ACHN (cell line): Measurements from ENCODE around the gene EHD4.

Experiments used
- DNase-seq: peaks from one replicate; pipeline ENCODE4 v3.0.0-alpha.2; 2015
- in situ Hi-C: cut with HindIII; loops from 2 replicates; pipeline ENCODE4 v1.10.0; 2017; ENCODE audit warnings: low sequenced_read_pairs, low pct_ligation_motif_present, low pct_unique_long_range_greater_than_20kb

EHD4 gene

DNA sequence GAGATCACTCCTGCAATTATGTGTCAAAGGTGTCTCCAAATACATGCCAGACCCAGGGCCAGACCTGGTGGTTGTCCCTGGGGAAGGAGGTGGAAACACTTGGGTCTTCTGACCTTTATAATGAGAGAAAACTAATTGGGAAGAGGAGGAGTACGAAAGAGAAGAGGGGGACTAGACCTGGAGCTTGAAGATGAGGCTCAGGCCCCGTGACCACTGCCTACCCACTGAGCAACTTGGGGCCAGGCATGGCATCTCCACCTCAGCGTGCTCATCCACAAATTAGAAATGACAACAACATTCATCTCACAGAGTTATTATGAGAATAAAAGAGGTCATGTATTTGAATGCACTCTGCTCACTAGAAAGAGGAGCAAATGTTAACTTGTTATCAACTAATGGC, 59.1 kb downstream of the EHD4 start:
- in situ Hi-C loops = no loop called here
- no peak for DNase-seq

- no peak for DNase-seq
- in situ Hi-C loops = no loop called here
These were observed 60.5 kb downstream of the EHD4 start for GRCh38 chr15:41911691-41912345.

DNA sequence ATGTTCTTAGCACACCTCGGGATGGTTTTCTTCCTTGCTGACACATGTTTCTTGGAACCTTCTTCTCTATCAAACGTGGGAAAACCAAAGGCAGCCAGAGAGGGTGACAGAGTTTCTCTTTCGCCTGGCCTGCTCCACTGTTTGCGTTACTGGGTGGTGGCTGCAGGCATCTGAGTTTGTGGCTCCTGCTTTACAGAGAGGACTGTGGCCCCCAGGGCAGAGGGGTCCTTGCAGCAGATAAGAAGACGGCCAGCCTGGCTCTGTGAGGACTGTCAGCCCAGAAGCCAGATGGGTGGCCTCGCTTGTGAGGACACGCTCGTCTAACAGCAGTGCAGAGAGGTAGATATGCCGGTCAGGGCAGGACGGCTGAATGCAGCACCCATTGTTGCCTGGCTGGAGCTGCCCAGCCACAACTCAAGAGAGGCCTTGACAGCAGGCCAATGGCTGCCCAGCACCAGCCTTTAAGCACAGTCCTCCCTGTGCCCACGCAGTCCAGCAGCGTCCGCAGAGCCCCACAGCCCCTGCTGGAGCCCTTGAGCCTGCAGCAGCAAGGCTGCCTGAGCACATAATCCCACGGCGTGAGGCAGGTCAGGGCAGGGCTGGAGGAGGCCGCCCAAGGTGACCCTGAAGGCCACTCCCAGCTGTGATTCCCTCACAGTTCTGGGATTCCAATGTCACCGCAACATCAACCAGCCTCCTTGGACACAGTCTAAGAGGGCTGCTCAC, 63.5 kb downstream of the EHD4 start:
- no peak for DNase-seq
- in situ Hi-C loops = no loop called here

GRCh38 chr15:41907141-41907540, 65.2 kb downstream of the EHD4 start:
- in situ Hi-C loops = no loop called here
- DNase-seq = no peak

GRCh38 chr15:41906608-41907007, 65.7 kb downstream of the EHD4 start:
- DNase-seq = no peak
- in situ Hi-C loops = no loop called here

- DNase-seq = no peak
- in situ Hi-C loops = no loop called here
These were observed 67.1 kb downstream of the EHD4 start for GRCh38 chr15:41905036-41905793.

- in situ Hi-C loops = no loop called here
- peak; percentile 63 for DNase-seq
These were observed 67.8 kb downstream of the EHD4 start for GRCh38 chr15:41904541-41905005.

- DNase-seq = no peak
- in situ Hi-C loops = no loop called here
These were observed 68.6 kb downstream of the EHD4 start for GRCh38 chr15:41903782-41904181.

- in situ Hi-C loops = no loop called here
- DNase-seq = no peak
These were observed 70.9 kb downstream of the EHD4 start for GRCh38 chr15:41901431-41901830.

- in situ Hi-C loops = no loop called here
- DNase-seq = no peak
These were observed 71.6 kb downstream of the EHD4 start for GRCh38 chr15:41900526-41901380.

DNA sequence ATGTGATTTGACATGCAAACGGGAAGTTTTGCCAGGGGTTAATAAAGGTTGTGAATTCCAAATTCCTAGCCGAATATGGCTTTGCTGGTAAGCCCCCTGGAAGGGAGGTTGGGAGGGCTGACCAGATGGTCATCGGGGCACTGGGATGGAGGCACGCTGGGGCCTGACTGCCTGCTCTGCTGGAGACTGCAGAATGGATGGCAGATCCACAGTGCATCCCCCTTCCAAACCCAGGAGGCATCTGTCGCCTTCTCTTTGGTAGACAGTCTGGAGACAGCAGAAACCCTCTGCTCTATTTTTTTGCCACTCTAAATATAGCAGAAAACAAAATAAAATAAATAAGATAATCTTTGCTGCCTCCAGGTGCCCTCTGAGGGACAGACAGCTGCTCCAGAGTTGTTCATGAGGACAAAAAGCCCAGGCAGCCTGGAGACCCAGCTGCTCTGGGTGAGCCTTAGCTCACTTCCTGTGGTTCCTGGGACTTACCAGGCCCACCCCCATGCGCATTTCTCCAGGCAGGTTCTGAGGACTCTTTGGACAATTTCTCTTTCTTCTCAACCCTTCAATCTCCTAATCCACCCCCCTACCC, 72.4 kb downstream of the EHD4 start:
- in situ Hi-C loops = no loop called here
- no peak for DNase-seq

GRCh38 chr15:41897363-41897799, 75.0 kb downstream of the EHD4 start:
- in situ Hi-C loops = no loop called here
- DNase-seq = no peak

- no peak for DNase-seq
- in situ Hi-C loops = no loop called here
These were observed 75.8 kb downstream of the EHD4 start for GRCh38 chr15:41896566-41896965.

DNA sequence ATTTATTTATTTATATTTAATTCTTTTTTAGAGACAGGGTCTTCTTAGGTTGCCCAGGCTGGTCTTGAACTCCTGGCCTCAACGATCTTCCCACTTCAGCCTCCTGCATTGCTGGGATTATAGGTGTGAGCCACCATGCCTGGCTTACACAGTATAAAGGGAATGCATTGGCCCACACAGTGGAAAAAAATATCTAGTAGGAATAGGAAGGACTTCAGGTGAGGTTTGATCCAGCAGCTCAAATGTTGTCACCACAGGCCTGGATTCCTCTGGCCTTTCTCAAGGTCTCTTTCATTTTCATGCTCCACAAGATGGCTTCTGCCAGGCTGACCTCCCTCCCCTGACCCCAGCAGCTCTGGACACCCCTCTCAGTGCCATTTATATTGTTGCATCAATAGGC, 76.4 kb downstream of the EHD4 start:
- in situ Hi-C loops = no loop called here
- DNase-seq = no peak

DNA sequence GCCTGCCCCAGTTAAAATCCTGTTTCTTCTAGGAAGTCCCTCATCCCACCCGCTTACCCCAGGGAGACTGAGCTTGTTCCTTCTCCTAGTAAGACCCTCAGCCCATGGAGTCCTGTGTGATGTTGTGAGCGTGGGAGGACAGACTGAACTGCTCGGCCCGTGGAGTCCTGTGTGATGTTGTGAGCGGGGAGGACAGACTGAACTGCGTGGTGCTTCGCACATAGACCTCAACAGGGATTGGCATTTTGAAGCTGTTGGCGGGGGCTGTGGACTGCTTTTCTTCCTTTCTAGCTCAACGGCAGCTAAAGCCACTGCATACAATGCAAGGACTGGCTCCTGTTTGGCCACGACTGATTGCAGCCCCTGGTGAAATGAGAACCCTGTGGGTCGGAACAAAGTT, 76.9 kb downstream of the EHD4 start:
- no peak for DNase-seq
- in situ Hi-C loops = no loop called here

GRCh38 chr15:41894791-41895463, 77.4 kb downstream of the EHD4 start:
- in situ Hi-C loops = no loop called here
- DNase-seq = peak; percentile 76

DNA sequence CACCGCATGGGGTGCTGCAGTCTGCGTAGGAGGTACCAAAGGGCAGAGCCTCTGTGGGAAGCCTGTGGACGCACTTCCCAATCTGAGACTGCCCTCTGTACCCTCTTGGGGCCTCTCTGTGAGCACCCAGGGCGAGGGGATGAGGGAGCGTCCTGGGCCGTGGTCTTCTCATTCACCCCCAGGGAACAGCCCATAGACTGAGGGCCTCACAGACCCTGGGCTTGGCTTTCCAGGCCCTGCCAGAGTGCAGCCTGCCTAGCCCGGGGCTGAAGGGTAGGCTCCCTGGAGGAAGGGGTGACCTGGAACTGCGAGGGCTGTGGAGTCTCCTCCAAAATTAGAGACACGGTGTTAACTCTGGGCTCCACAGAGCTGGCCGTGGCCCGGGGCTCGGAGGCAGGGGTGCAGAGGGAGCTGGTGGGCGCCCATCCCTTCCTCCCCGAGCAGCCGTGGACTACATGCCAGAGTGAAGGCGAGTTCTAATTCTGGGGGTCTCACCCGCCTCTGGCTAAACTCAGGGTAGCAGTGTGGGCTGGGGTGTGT, 78.0 kb downstream of the EHD4 start:
- in situ Hi-C loops = no loop called here
- no peak for DNase-seq
